GM10266 (cell line): ENCODE results near the gene FBXO34.
A peak's percentile ranks its signal among the peaks of the same experiment; 100 is the strongest.

Experiments used
- DNase-seq: peaks from one replicate; pipeline ENCODE4 v3.0.0; 2012; ENCODE audit errors: extremely low spot score
- TF ChIP-seq, protein P1 (sequence below): IDR thresholded peaks from 2 replicates; pipeline ENCODE4 v1.5.1; 2012; ENCODE audit warnings: mild to moderate bottlenecking, low read depth; ENCODE audit not compliant: control insufficient read depth, insufficient read depth; ENCODE audit errors: missing control alignments

Gene FBXO34

DNA sequence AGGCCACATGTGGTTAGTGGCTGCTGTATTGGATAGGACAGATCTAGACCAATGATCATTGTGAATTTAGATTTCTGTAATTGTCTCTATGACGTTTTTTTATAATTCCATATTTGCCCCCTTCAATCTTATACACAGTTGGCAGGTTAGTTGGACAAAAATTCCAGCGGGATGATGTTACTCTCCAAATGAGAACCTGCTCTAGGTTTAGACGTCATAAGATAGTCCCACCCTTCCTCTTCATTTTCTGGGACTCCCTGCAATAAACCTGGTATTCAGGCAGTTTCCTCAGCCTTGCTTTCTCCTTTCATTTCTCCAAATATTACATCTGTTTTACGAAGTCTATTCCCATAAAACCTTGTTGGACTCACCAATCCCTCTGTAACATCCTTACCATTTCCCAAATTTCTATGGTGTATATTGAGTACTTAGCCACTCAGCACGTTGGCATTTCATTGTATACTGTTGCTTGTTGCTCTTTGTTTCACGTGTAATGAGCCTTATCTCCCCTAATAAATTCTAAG lies 10.2 kb downstream of the FBXO34 start:
- TF ChIP-seq, protein P1, sequence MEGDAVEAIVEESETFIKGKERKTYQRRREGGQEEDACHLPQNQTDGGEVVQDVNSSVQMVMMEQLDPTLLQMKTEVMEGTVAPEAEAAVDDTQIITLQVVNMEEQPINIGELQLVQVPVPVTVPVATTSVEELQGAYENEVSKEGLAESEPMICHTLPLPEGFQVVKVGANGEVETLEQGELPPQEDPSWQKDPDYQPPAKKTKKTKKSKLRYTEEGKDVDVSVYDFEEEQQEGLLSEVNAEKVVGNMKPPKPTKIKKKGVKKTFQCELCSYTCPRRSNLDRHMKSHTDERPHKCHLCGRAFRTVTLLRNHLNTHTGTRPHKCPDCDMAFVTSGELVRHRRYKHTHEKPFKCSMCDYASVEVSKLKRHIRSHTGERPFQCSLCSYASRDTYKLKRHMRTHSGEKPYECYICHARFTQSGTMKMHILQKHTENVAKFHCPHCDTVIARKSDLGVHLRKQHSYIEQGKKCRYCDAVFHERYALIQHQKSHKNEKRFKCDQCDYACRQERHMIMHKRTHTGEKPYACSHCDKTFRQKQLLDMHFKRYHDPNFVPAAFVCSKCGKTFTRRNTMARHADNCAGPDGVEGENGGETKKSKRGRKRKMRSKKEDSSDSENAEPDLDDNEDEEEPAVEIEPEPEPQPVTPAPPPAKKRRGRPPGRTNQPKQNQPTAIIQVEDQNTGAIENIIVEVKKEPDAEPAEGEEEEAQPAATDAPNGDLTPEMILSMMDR: no peak
- no peak for DNase-seq

DNA sequence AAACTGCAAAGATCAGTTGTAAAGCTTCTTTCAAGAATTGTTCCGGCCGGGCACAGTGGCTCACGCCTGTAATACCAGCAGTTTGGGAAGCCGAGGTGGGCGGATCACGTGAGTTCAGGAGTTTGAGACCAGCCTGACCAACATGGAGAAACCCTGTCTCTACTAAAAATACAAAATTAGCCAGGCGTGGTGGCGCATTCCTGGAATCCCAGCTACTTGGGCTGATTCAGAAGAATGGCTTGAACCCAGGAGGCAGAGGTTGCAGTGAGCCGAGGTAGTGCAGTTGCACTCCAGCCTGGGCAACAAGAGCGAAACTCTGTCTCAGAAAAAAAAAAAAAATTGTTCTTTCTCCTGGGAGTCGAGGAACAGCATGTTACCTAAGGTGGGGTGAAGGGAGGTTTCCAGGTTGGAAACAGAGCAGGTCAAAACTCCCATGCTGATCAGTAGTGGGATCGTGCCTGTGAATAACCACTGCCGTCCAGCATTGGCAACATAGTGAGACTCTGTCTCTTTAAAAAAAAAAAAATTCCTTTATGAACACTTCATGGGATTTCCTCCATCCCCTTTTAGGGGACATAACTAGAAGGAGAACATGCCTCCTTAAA lies 13.9 kb downstream of the FBXO34 start:
- TF ChIP-seq, protein P1: no peak
- DNase-seq: no peak

DNA sequence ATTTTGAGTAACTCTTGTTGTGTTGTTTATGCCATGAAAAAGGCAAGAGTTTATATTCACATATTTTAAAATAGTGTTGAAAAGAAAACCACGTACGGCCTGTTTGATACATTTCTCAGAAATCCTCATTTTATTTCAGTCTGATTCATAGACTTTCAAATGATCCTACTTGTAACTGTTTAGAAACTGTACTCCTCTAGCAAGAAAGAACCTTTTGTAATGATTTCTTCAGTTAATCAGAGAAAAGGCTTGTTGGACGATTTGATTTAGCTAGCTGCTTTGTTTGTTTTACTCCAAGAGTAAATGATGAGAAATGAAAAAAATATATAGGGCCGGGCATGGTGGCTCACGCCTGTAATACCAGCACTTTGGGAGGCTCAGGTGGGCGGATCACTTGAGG lies 17.2 kb downstream of the FBXO34 start:
- no peak for DNase-seq
- TF ChIP-seq, protein P1: no peak

DNA sequence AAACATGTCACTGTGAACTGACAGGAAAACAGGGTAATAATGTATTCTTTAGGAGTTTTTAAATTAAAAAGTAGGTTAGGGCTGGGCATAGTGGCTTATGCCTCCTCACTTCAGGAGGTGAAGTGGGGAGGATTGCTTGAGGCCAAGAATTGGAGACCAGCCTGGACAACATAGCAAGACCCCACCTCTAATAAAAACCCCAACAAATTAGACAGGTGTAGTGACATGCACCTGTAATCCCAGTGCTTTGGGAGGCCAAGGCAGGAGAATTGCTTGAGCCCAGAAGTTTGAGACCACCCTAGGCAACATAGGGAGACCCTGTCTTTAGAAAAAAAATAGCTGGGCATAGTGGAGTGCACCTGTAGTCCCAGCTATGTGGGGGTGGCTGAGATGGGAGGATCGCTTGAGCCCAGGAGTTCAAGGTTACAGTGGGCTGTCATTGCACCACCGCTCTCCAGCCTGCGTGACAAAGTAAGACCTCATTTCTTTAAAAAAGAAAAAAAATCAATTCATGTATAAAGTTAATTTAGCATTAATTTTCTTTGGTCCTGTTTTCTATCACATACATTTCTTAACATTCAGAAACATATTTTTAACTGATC lies 20.4 kb downstream of the FBXO34 start:
- DNase-seq: no peak
- TF ChIP-seq, protein P1: no peak

DNA sequence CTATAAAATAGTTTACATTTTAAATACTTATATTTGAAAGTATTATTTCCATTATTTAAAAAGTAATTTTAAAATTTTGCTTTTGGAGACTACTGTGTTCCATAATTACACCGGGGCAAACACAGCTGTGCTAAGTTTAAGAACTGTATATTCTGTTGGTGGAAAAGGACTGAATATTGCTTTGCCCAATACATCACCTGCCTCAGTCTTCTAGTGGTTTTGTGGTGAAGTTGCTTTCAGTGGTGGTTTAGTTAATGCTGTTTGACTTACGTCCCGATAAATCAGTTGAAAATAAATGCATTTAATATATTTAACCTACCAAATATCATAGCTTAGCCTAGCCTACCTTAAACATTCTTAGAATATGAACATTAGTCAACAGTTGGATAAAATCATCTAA lies 23.4 kb downstream of the FBXO34 start:
- TF ChIP-seq, protein P1: no peak
- no peak for DNase-seq

DNA sequence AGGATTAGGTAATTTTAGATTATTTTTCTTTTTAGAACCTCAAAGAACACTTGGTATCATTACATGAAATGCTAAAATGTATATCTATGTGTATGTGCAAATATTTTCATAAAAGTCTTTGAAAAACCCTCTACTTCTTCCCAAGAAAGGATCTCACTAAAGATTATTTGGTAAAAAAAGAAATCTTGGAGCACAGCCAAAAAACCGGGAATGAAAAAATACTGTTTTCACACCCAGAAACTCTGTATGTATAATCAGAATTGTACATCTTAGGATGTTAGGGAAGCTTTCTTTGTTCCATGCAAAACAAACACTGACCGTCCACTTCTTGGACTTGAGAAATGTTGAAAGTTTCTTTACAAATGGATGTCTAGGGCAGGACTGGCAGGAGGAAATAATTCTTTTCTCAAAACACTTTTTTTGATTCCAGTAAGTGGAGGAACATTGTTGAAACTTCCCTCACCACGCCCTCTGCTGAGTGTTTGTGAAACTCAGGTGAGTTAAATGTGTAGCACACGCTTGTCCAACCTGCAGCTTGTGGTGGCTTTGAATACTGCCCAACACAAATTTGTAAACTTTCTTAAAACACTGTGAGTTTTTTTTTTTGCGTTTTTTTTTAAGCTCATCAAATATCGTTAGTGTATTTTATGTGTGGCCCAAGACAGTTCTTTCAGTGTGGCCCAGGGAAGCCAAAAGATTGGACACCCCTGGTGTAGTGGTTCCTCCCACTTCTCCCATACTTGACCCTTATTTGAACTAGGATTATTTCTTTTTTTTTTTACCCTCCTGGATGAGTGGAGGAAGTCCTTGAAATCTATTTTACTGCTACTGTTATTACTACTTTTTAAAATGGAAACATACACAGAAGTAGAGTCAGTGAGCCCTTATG lies 26.6 kb downstream of the FBXO34 start:
- TF ChIP-seq, protein P1: peak; percentile 32
- DNase-seq: no peak
